HG03565 (cell line): ENCODE measurements around the gene CMTM4.

Experiments
- ATAC-seq: cut with Tn5 transposase; IDR thresholded peaks from one replicate; pipeline ENCODE4 v1.9.1; 2021; ENCODE audit warnings: mild to moderate bottlenecking, moderate library complexity; ENCODE audit not compliant: unreplicated experiment

Gene CMTM4

GRCh38 chr16:66696669-66697630 is at the start of gene CMTM4:
Gene CMTM4, minus strand, starts transcription at chr16:66696743. Its CDS starts 218 bp downstream, at chr16:66696525.
- ATAC-seq = peak; percentile 90

- ATAC-seq = no peak
Observed at GRCh38 chr16:66746048-66746447, 49.5 kb upstream of the CMTM4 start.

- ATAC-seq = no peak
Observed at GRCh38 chr16:66741950-66742808, 45.6 kb upstream of the CMTM4 start.

GRCh38 chr16:66741169-66741900 is 44.8 kb upstream of the CMTM4 start:
- ATAC-seq = no peak

GRCh38 chr16:66740533-66740932 is 44.0 kb upstream of the CMTM4 start:
- no peak for ATAC-seq

- ATAC-seq = no peak
Observed at GRCh38 chr16:66740010-66740409, 43.5 kb upstream of the CMTM4 start.

GRCh38 chr16:66735891-66736290 is 39.3 kb upstream of the CMTM4 start:
- no peak for ATAC-seq

- no peak for ATAC-seq
Observed at GRCh38 chr16:66731101-66731500, 34.6 kb upstream of the CMTM4 start.

- no peak for ATAC-seq
Observed at GRCh38 chr16:66728804-66729203, 32.3 kb upstream of the CMTM4 start.

- ATAC-seq = peak; percentile 43
Observed at GRCh38 chr16:66728117-66728787, 31.7 kb upstream of the CMTM4 start.

- no peak for ATAC-seq
Observed at GRCh38 chr16:66720766-66721165, 24.2 kb upstream of the CMTM4 start.

- no peak for ATAC-seq
Observed at GRCh38 chr16:66719246-66719645, 22.7 kb upstream of the CMTM4 start.

GRCh38 chr16:66717776-66718175 is 21.2 kb upstream of the CMTM4 start:
- ATAC-seq = no peak

- no peak for ATAC-seq
Observed at GRCh38 chr16:66717112-66717675, 20.7 kb upstream of the CMTM4 start.

- no peak for ATAC-seq
Observed at GRCh38 chr16:66714654-66715307, 18.2 kb upstream of the CMTM4 start.

GRCh38 chr16:66714062-66714461 is 17.5 kb upstream of the CMTM4 start:
- no peak for ATAC-seq

GRCh38 chr16:66713076-66713475 is 16.5 kb upstream of the CMTM4 start:
- ATAC-seq = no peak

GRCh38 chr16:66712512-66712911 is 16.0 kb upstream of the CMTM4 start:
- no peak for ATAC-seq

- ATAC-seq = no peak
Observed at GRCh38 chr16:66711581-66711980, 15.0 kb upstream of the CMTM4 start.

- no peak for ATAC-seq
Observed at GRCh38 chr16:66706506-66706880, 9.9 kb upstream of the CMTM4 start.
